T-cell (primary cell): ENCODE results near the gene CPNE6. TPM values are rescaled to one million over a fixed set of nuclear protein-coding genes. Genes with fewer than 3 reads are reported as not detected.

Experiments
- ATAC-seq, 4 experiments: fragments of 200-7000 bp in 3 of 4; fragments of 150-1000 bp in 1 of 4; cut with Tn5 transposase; replicated peaks in 1 of 4; 1 replicate in 3 of 4; 2 replicates in 1 of 4; pipeline ENCODE4 v1.10.0; 2021; ENCODE audit warnings: moderate library complexity in 3 of 4, mild to moderate bottlenecking in 2 of 4, moderate number of reproducible peaks in 1 of 4
- CTCF ChIA-PET, 2 donors: fragments of 300-600 bp; sonication (Branson Sonifier 250); formaldehyde crosslinking; loops; one replicate each; lab custom pipeline; 2022; ENCODE audit warnings: antibody characterized with exemption in 2 of 2; lab: Charles Lee
- POLR2A ChIA-PET, 2 donors: fragments of 300-600 bp; sonication (Branson Sonifier 250); formaldehyde crosslinking; loops; one replicate each; lab custom pipeline; 2022; ENCODE audit warnings: antibody characterized with exemption in 2 of 2; lab: Charles Lee
- DNase-seq, 35 experiments: peaks; one replicate each; pipeline versions ENCODE4 v3.0.0 to v3.0.0-alpha.2; 2013 to 2023
- H3K27ac ChIP-seq: one replicate; pipeline ENCODE4 v1.5.1; 2013; ENCODE audit warnings: low read length
- H3K27me3 ChIP-seq, 2 experiments: replicated peaks in 1 of 2; 1 replicate in 1 of 2; 2 replicates in 1 of 2; pipeline versions ENCODE4 v1.6.1 to v1.7.0; 2013; ENCODE audit warnings: low read length in 1 of 2, mixed read lengths in 1 of 2; ENCODE audit not compliant: control insufficient read depth in 2 of 2, insufficient read depth in 2 of 2; ENCODE audit errors: extremely low read depth in 1 of 2
- H3K36me3 ChIP-seq, 2 donors: 1 replicate in 1 of 2; 2 replicates in 1 of 2; pipeline versions ENCODE4 v1.6.1 to v1.7.0; 2013; ENCODE audit warnings: low read length in 1 of 2; ENCODE audit not compliant: control insufficient read depth in 2 of 2, insufficient read depth in 1 of 2; ENCODE audit errors: extremely low read depth in 1 of 2
- H3K4me1 ChIP-seq, 2 experiments: 1 replicate in 1 of 2; 2 replicates in 1 of 2; pipeline versions ENCODE4 v1.6.1 to v1.7.0; 2013; ENCODE audit warnings: low read length in 2 of 2, mixed read lengths in 1 of 2; ENCODE audit not compliant: insufficient read depth in 2 of 2, control insufficient read depth in 1 of 2; ENCODE audit errors: extremely low read depth in 1 of 2
- H3K4me3 ChIP-seq, 2 donors: 1 replicate in 1 of 2; 2 replicates in 1 of 2; pipeline versions ENCODE4 v1.5.1 to v1.7.0; 2013; ENCODE audit warnings: mild to moderate bottlenecking in 2 of 2, low read length in 1 of 2, moderate library complexity in 1 of 2; ENCODE audit not compliant: control insufficient read depth in 1 of 2; ENCODE audit errors: extremely low read depth in 1 of 2
- H3K9me3 ChIP-seq: 2 replicates; pipeline ENCODE4 v1.7.0; 2013
- H3K27ac Mint-ChIP-seq, 2 donors: one replicate each; pipeline ENCODE4 v1.8.0; 2020 to 2021; ENCODE audit warnings: mild to moderate bottlenecking in 2 of 2, mixed read lengths in 2 of 2
- H3K27me3 Mint-ChIP-seq, 2 donors: one replicate each; pipeline ENCODE4 v1.8.0; 2021 to 2022; ENCODE audit warnings: mixed read lengths in 2 of 2
- H3K36me3 Mint-ChIP-seq: one replicate; pipeline ENCODE4 v1.8.0; 2021; ENCODE audit warnings: mixed read lengths
- H3K4me1 Mint-ChIP-seq, 3 donors: one replicate each; pipeline ENCODE4 v1.8.0; 2020 to 2022; ENCODE audit warnings: mixed read lengths in 3 of 3, mild to moderate bottlenecking in 1 of 3
- H3K4me3 Mint-ChIP-seq, 3 donors: one replicate each; pipeline ENCODE4 v1.8.0; 2020 to 2022; ENCODE audit warnings: mild to moderate bottlenecking in 3 of 3, mixed read lengths in 3 of 3, moderate library complexity in 3 of 3
- H3K9me3 Mint-ChIP-seq, 3 donors: one replicate each; pipeline ENCODE4 v1.8.0; 2020 to 2022; ENCODE audit warnings: mixed read lengths in 3 of 3
- WGBS: methylation state at CpG from one replicate; pipeline ENCODE4 v1.1.5; 2013; ENCODE audit warnings: missing lambda C conversion rate; ENCODE audit not compliant: insufficient coverage; 5-methylcytosine and 5-hydroxymethylcytosine counted together
- total RNA-seq, 35 experiments: library from RNA in 6 of 35; stranded (reverse) in 6 of 35; fragments of 120-200 nt in 1 of 35; gene quantifications; one replicate each; pipeline versions ENCODE4 v1.2.1 to v1.2.4 and lab custom pipeline; 2013 to 2026

Gene CPNE6
- total RNA-seq, 5 donors from 2014 or later (not counting 1 experiment from before 2014, with no cell fraction given), result not detected

- H3K27ac Mint-ChIP-seq, result peak overlapping the region in 1 of 2 donors; percentile 20
Measured at GRCh38 chr14:24053548-24054323, 17.6 kb upstream of the CPNE6 start.

GRCh38 chr14:24054324-24054641, 17.1 kb upstream of the CPNE6 start:
- ATAC-seq (no peak), DNase-seq (no peak)
- peaks cover 0 to 42% of the 10 kb centered on the region in 2 experiments for H3K27me3 ChIP-seq
- POLR2A ChIA-PET, result no interaction called here
- CTCF ChIA-PET, result interaction anchor here in 1 of 2 donors (0.8 to 1.1 kb wide), 2 partner anchors 36 to 279 kb away, joined by 3 to 4 read pairs; no protein-coding TSS in a partner anchor
- no peaks in the 10 kb centered on the region for H3K36me3 Mint-ChIP-seq
- peaks cover 2 to 23% of the 10 kb centered on the region in 2 experiments for H3K4me1 ChIP-seq
- H3K4me3 ChIP-seq, result no peak overlapping the region
- H3K4me3 Mint-ChIP-seq, result no peak overlapping the region
- H3K36me3 ChIP-seq, result no peaks in the 10 kb centered on the region
- H3K27me3 Mint-ChIP-seq, result peaks cover 11 to 23% of the 10 kb centered on the region in 2 donors
- H3K4me1 Mint-ChIP-seq, result peaks cover 10 to 18% (median 16%) of the 10 kb centered on the region in 3 donors
- 80% methylated on average over 5 of the region's 6 CpGs for WGBS
- H3K9me3 Mint-ChIP-seq, result no peaks in the 10 kb centered on the region
- H3K9me3 ChIP-seq, result no peaks in the 10 kb centered on the region
- H3K27ac ChIP-seq, result no peak overlapping the region
- H3K27ac Mint-ChIP-seq, result no peak overlapping the region

More at GRCh38 chr14:24053548-24054323, 17.6 kb upstream of the CPNE6 start:
- H3K36me3 ChIP-seq, result no peaks in the 10 kb centered on the region
- Mint-ChIP-seq H3K27me3 (peaks cover 11 to 23% of the 10 kb centered on the region in 2 donors), H3K4me1 (peaks cover 10 to 20% (median 16%) of the 10 kb centered on the region in 3 donors), H3K36me3 (no peaks in the 10 kb centered on the region), H3K4me3 (peak overlapping the region in 2 of 3 donors; percentile 80 to 81), H3K9me3 (no peaks in the 10 kb centered on the region)
- ATAC-seq (no peak), DNase-seq (no peak)
- H3K4me3 ChIP-seq, result no peak overlapping the region
- POLR2A ChIA-PET, result no interaction called here
- CTCF ChIA-PET, result interaction anchor here in 1 of 2 donors (0.8 to 1.1 kb wide), 2 partner anchors 36 to 279 kb away, joined by 3 to 4 read pairs; no protein-coding TSS in a partner anchor
- H3K27ac ChIP-seq, result no peak overlapping the region
- H3K9me3 ChIP-seq, result no peaks in the 10 kb centered on the region
- H3K27me3 ChIP-seq, result peaks cover 0 to 42% of the 10 kb centered on the region in 2 experiments
- peaks cover 2 to 23% of the 10 kb centered on the region in 2 experiments for H3K4me1 ChIP-seq
- 62% methylated on average over 3 of the region's 10 CpGs for WGBS

GRCh38 chr14:24054646-24055045, 16.7 kb upstream of the CPNE6 start:
- H3K27ac ChIP-seq, result no peak overlapping the region
- Mint-ChIP-seq H3K27ac (no peak overlapping the region), H3K9me3 (no peaks in the 10 kb centered on the region), H3K27me3 (peaks cover 11 to 23% of the 10 kb centered on the region in 2 donors), H3K4me3 (no peak overlapping the region), H3K36me3 (no peaks in the 10 kb centered on the region), H3K4me1 (peaks cover 10 to 18% (median 16%) of the 10 kb centered on the region in 3 donors)
- no peak for ATAC-seq
- H3K27me3 ChIP-seq, result peaks cover 0 to 42% of the 10 kb centered on the region in 2 experiments
- ChIA-PET CTCF (interaction anchor here in 1 of 2 donors (1.1 kb wide), 1 partner anchor 35 kb away, joined by 4 read pairs; no protein-coding TSS in a partner anchor), POLR2A (no interaction called here)
- H3K36me3 ChIP-seq, result no peaks in the 10 kb centered on the region
- no peak overlapping the region for H3K4me3 ChIP-seq
- no peak for DNase-seq
- peaks cover 2 to 23% of the 10 kb centered on the region in 2 experiments for H3K4me1 ChIP-seq
- no peaks in the 10 kb centered on the region for H3K9me3 ChIP-seq
- WGBS, result 100% methylated on average over 5 of the region's 9 CpGs

GRCh38 chr14:24055971-24056799, 15.2 kb upstream of the CPNE6 start:
- peaks cover 0 to 37% of the 10 kb centered on the region in 2 experiments for H3K27me3 ChIP-seq
- ATAC-seq, result no peak
- Mint-ChIP-seq H3K27ac (no peak overlapping the region), H3K36me3 (no peaks in the 10 kb centered on the region), H3K4me3 (no peak overlapping the region), H3K27me3 (peaks cover 11 to 19% of the 10 kb centered on the region in 2 donors), H3K9me3 (no peaks in the 10 kb centered on the region), H3K4me1 (peaks cover 10 to 15% (median 14%) of the 10 kb centered on the region in 3 donors)
- no peak for DNase-seq
- CTCF ChIA-PET, result interaction anchor here (0.5 to 1.2 kb wide), 3 partner anchors 13 to 761 kb away, joined by 3 to 4 read pairs (median 4); no protein-coding TSS in a partner anchor
- H3K4me1 ChIP-seq, result peaks cover 2 to 21% of the 10 kb centered on the region in 2 experiments
- no peak overlapping the region for H3K4me3 ChIP-seq
- POLR2A ChIA-PET, result no interaction called here
- 77% methylated on average over 8 of the region's 10 CpGs for WGBS
- H3K36me3 ChIP-seq, result no peaks in the 10 kb centered on the region
- no peak overlapping the region for H3K27ac ChIP-seq
- H3K9me3 ChIP-seq, result no peaks in the 10 kb centered on the region

GRCh38 chr14:24056800-24057184, 14.6 kb upstream of the CPNE6 start:
- WGBS, result 84% methylated on average over 7 of the region's 8 CpGs
- POLR2A ChIA-PET, result no interaction called here
- H3K9me3 Mint-ChIP-seq, result no peaks in the 10 kb centered on the region

GRCh38 chr14:24057271-24057670, 14.1 kb upstream of the CPNE6 start:
- H3K4me1 Mint-ChIP-seq, result peaks cover 10 to 13% (median 11%) of the 10 kb centered on the region in 3 donors
- ChIA-PET CTCF (interaction anchor here in 1 of 2 donors (0.7 to 1.2 kb wide), 4 partner anchors 14 to 53 kb away, joined by 3 to 5 read pairs (median 4); no protein-coding TSS in a partner anchor), POLR2A (no interaction called here)
- H3K9me3 Mint-ChIP-seq, result no peaks in the 10 kb centered on the region
- Histone ChIP-seq H3K4me1 (peaks cover 0 to 14% of the 10 kb centered on the region in 2 experiments), H3K9me3 (no peaks in the 10 kb centered on the region), H3K27me3 (peaks cover 0 to 30% of the 10 kb centered on the region in 2 experiments), H3K4me3 (no peak overlapping the region), H3K36me3 (no peaks in the 10 kb centered on the region), H3K27ac (no peak overlapping the region)
- no peak overlapping the region for H3K4me3 Mint-ChIP-seq
- no peak for DNase-seq
- H3K27ac Mint-ChIP-seq, result no peak overlapping the region
- ATAC-seq, result no peak
- WGBS, result no CpG with 5 or more reads among the region's 2 CpGs
- no peaks in the 10 kb centered on the region for H3K36me3 Mint-ChIP-seq
- peaks cover 11 to 17% of the 10 kb centered on the region in 2 donors for H3K27me3 Mint-ChIP-seq

More at GRCh38 chr14:24056800-24057184, 14.6 kb upstream of the CPNE6 start:
- H3K4me3 ChIP-seq, result no peak overlapping the region
- peaks cover 11 to 17% of the 10 kb centered on the region in 2 donors for H3K27me3 Mint-ChIP-seq
- H3K9me3 ChIP-seq, result no peaks in the 10 kb centered on the region
- no peaks in the 10 kb centered on the region for H3K36me3 Mint-ChIP-seq
- H3K4me3 Mint-ChIP-seq, result no peak overlapping the region
- peaks cover 0 to 33% of the 10 kb centered on the region in 2 experiments for H3K27me3 ChIP-seq
- H3K36me3 ChIP-seq, result no peaks in the 10 kb centered on the region
- H3K27ac Mint-ChIP-seq, result no peak overlapping the region
- no peak overlapping the region for H3K27ac ChIP-seq
- peaks cover 0 to 17% of the 10 kb centered on the region in 2 experiments for H3K4me1 ChIP-seq
- peaks cover 10 to 13% (median 11%) of the 10 kb centered on the region in 3 donors for H3K4me1 Mint-ChIP-seq
- no peak for DNase-seq
- CTCF ChIA-PET, result interaction anchor here in 1 of 2 donors (0.8 to 1.2 kb wide), 3 partner anchors 13 to 52 kb away, joined by 3 to 4 read pairs (median 3); no protein-coding TSS in a partner anchor
- no peak for ATAC-seq
